GM12872 (cell line): Measurements from ENCODE around the gene CD36.

Experiments
- TF ChIP-seq, protein P1 (sequence below): IDR thresholded peaks from 3 replicates; pipeline ENCODE4 v1.5.1; 2011; ENCODE audit warnings: low read depth, mild to moderate bottlenecking, low read length, moderate library complexity; ENCODE audit not compliant: insufficient read depth

Gene CD36

DNA sequence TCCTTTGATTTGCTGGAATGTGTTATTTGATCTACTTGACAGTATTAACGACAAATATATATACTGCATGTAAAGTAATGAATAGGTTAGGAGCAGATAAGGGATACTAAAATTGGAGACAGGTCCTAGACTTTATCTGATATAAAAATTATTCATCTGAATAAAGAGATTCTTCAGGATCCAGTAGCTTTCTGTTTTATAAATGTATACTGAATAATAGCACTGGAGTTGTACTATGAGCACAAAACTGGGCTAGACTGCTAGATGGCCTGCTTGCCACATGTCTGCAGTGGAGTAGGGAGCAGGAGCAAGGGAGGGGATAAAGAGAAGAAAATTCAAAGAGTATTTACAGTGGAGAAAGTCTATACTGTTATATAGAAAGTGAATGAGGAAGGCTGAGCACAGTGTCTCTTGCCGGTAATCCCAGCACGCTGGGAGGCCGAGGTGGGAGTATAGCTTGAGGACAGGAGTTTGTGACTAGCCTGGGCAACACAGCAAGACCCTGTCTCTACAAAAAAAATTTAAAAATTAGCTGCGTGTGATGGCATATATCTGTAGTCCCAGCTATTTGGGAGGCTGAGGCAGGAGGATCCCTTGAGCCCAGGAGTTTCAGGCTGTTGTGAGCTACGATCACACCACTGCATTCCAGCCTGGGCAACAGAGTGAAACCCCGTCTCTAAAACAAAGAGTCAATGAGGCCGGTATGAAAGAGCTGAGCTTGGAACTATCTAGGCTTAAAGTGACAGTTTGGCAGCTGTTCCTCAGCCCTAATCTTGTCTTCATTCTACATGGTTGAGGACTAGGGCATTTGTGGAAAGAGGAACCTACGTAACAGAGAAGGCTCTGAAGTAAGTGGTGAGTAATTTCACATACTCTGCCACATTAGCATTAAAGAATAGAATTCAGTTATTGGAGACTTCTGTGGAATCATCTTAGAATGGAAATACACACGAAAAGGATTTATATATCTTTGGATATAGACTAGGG, 41.8 kb downstream of the CD36 start:
- TF ChIP-seq, protein P1, sequence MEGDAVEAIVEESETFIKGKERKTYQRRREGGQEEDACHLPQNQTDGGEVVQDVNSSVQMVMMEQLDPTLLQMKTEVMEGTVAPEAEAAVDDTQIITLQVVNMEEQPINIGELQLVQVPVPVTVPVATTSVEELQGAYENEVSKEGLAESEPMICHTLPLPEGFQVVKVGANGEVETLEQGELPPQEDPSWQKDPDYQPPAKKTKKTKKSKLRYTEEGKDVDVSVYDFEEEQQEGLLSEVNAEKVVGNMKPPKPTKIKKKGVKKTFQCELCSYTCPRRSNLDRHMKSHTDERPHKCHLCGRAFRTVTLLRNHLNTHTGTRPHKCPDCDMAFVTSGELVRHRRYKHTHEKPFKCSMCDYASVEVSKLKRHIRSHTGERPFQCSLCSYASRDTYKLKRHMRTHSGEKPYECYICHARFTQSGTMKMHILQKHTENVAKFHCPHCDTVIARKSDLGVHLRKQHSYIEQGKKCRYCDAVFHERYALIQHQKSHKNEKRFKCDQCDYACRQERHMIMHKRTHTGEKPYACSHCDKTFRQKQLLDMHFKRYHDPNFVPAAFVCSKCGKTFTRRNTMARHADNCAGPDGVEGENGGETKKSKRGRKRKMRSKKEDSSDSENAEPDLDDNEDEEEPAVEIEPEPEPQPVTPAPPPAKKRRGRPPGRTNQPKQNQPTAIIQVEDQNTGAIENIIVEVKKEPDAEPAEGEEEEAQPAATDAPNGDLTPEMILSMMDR = no peak

DNA sequence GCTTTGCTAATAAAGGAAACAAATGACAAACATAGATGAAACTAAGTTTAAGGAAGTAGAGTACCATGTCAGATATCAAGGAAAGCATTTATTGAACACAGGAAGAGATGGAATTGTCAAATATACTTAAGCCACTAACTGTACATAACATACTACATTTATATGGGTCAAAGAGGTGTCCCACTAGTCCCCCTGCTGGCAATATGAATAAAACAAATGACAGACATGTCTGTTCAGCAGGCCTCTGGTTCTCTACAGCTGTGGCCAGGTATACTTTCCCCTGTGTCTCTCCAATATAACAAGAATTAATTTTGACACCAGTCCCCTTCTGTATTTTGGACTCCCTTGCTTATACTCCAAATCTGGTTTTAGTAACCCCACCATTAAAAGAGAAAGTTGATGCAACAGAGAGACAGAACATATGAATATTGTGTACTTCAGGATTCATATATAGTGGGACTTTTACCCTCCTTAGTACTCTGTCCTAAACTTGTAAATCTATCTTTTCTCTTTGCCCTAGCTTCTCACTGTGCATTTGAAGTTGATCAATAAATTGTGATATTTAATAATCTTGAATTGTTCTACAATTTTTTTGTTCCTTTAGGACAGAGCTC, 42.9 kb downstream of the CD36 start:
- TF ChIP-seq, protein P1 = peak; percentile 44

DNA sequence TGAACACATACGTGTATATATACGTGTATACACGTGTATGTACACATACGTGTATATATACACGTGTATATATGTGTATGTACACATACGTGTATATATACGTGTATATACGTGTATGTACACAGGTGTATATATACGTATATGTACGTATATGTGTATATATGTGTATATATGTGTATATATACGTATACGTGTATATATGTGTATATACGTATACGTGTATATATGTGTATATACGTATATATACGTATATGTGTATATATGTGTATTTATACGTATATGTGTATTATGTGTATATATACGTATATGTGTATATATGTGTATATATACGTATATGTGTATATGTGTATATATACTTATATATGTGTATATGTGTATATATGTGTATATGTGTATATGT, 44.3 kb downstream of the CD36 start:
- TF ChIP-seq, protein P1 = no peak

DNA sequence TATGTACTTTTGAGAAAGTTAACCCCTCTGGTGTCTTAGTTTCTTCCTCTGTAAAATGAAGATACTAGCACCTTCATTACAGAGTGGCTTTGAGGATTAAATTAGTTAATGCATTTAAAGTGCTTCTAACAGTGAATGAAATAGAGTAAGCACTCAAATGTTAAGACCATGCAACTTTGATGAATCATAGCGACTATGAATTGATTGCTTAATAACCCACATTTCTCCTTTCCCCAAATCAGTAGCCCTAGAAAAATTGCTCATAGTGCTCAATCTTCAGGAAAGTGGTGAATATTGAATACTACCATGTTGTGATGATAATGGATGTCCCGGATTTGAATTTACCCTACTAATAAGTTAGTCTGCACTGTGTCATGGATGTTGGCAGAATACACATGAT, 48.1 kb downstream of the CD36 start:
- TF ChIP-seq, protein P1 = no peak

DNA sequence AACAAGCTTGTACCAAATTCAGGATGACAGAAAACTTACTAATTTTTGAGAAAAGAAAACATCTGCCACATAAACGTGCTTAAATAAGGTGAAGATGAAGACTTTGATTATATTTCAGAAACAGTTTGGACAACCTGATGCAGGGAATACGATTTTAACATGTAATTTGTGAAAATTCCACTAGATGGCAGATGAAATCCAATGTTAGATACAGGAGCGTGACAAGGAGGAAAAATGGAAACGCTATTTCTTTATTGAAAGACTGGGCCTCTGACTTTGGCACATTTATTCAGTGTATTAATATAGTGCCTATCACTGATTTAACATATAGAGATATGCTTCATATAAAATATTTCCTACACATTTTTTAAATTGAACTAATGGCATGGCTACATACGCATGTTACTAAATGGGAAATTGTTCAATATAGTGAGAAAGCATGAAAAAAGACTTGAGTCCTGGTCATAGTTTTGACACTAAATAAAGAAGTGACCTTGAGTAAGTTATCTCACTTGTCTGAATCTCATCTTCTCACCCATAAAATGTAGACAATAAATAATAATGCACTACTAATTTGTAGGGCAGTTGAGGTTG, 60.7 kb downstream of the CD36 start:
- TF ChIP-seq, protein P1 = peak; percentile 51; the same call in 1 of the 3 replicates

DNA sequence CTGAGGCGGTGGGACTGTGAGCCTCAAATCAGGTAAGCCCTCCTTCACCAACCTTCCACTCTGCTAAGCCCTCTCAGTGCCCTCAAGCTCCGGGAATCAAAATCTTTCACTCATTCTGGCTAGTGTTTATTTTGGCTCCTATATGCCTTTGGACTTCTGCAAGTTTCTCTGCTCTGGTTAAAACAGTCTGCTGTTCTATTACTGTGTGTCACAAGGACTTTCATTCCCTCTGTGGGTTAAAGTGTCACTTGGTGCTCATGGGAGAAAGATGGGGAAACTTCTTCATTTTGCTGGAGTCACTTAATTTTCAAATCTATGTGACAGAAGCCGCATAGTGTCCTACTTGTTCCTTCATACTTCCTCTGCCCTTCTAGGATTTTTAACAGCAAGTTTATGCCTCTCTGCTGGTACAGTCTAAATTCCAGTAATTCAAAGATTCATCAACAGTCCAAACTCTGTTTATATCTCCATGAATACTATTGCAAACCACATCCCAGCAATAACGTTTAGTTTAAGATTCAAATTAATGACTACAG, 61.3 kb downstream of the CD36 start:
- TF ChIP-seq, protein P1 = no peak

DNA sequence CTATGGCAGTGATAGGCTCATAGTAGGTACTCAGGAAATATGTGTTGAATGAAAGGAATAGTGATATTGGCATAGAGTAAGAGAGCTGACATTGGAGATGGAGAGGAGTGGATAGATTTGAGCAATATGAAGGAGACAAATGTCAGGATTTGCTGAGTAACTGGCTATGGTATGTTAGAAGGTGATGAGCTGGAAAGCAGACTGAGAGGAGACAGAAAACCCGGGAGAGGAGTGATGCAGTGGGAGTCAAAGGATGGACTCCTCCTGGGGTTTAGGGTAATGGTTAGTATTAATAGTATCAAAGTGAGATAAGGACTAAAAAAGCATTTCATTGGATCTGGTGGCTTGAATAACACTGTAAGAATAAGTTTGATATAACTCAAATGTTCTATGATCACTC, 64.8 kb downstream of the CD36 start:
- TF ChIP-seq, protein P1 = no peak
